ENCODE data around the gene NFASC. TPM values are rescaled to one million over a fixed set of nuclear protein-coding genes. Genes with fewer than 3 reads are reported as not detected.

Gene NFASC
- total RNA-seq, 1 experiment from 2014 or later, result 1.6 TPM

- DNase-seq (no peak), ATAC-seq (no peak)
- Histone ChIP-seq H3K36me3 (ENCODE audit: low read depth, low read length) (no peaks in the 10 kb centered on the region), H3K9me3 (ENCODE audit: low read length) (no peaks in the 10 kb centered on the region), H3K27ac (ENCODE audit: low read length) (no peak overlapping the region), H2AFZ (ENCODE audit: low read length) (no peak overlapping the region), H3F3A (ENCODE audit: low read length, unreplicated experiment) (no peaks in the 10 kb centered on the region), H3K27me3 (ENCODE audit: low read length) (peaks cover 78% of the 10 kb centered on the region), H3K4me3 (ENCODE audit: low read length) (no peak overlapping the region), H3K4me1 (ENCODE audit: insufficient read depth, low read length) (no peaks in the 10 kb centered on the region), H3K9me2 (replicated peaks; ENCODE audit: low read length) (no peaks in the 10 kb centered on the region), H4K20me1 (ENCODE audit: low read length) (no peaks in the 10 kb centered on the region), H3K79me2 (ENCODE audit: low read length) (no peaks in the 10 kb centered on the region), H3K4me2 (ENCODE audit: low read length) (no peak overlapping the region), H3K9ac (ENCODE audit: low read length) (no peak overlapping the region)
- ChIA-PET POLR2A (ENCODE audit: unreplicated experiment) (no interaction called here), CTCF (interaction anchor here (1.4 kb wide), 1 partner anchor 31 kb away, joined by 5 read pairs; no protein-coding TSS in a partner anchor)
- BruUV-seq (replicated peaks), result no TSS peak
- TF ChIP-seq EZH2phosphoT487 (IDR thresholded peaks at IDR 0.05; ENCODE audit: borderline replicate concordance, low read length), result no peak
- TF ChIP-seq, protein P1, sequence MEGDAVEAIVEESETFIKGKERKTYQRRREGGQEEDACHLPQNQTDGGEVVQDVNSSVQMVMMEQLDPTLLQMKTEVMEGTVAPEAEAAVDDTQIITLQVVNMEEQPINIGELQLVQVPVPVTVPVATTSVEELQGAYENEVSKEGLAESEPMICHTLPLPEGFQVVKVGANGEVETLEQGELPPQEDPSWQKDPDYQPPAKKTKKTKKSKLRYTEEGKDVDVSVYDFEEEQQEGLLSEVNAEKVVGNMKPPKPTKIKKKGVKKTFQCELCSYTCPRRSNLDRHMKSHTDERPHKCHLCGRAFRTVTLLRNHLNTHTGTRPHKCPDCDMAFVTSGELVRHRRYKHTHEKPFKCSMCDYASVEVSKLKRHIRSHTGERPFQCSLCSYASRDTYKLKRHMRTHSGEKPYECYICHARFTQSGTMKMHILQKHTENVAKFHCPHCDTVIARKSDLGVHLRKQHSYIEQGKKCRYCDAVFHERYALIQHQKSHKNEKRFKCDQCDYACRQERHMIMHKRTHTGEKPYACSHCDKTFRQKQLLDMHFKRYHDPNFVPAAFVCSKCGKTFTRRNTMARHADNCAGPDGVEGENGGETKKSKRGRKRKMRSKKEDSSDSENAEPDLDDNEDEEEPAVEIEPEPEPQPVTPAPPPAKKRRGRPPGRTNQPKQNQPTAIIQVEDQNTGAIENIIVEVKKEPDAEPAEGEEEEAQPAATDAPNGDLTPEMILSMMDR (conservative IDR thresholded peaks at IDR 0.05; ENCODE audit: low read depth, low read length), result no peak
- no peak for TF ChIP-seq EZH2 (IDR thresholded peaks at IDR 0.05; ENCODE audit: low read length, unreplicated experiment)
- intact Hi-C loops (cut with micrococcal nuclease), result no loop called here
Measured at GRCh38 chr1:205030896-205031295, 160.2 kb downstream of the NFASC start.

GRCh38 chr1:205032508-205032907, 161.8 kb downstream of the NFASC start:
- ATAC-seq, result no peak
- Histone ChIP-seq H3K27ac (ENCODE audit: low read length) (no peak overlapping the region), H3F3A (ENCODE audit: low read length, unreplicated experiment) (no peaks in the 10 kb centered on the region), H4K20me1 (ENCODE audit: low read length) (no peaks in the 10 kb centered on the region), H3K27me3 (ENCODE audit: low read length) (peaks cover 80% of the 10 kb centered on the region), H3K9me3 (ENCODE audit: low read length) (no peaks in the 10 kb centered on the region), H3K9ac (ENCODE audit: low read length) (no peak overlapping the region), H3K4me3 (ENCODE audit: low read length) (no peak overlapping the region), H3K79me2 (ENCODE audit: low read length) (no peaks in the 10 kb centered on the region), H3K4me1 (ENCODE audit: insufficient read depth, low read length) (no peaks in the 10 kb centered on the region), H2AFZ (ENCODE audit: low read length) (no peak overlapping the region), H3K4me2 (ENCODE audit: low read length) (no peak overlapping the region), H3K36me3 (ENCODE audit: low read depth, low read length) (no peaks in the 10 kb centered on the region), H3K9me2 (replicated peaks; ENCODE audit: low read length) (no peaks in the 10 kb centered on the region)
- no peak for DNase-seq
- TF ChIP-seq EZH2 (IDR thresholded peaks at IDR 0.05; ENCODE audit: low read length, unreplicated experiment) (no peak), EZH2phosphoT487 (IDR thresholded peaks at IDR 0.05; ENCODE audit: borderline replicate concordance, low read length) (no peak)
- TF ChIP-seq, protein P1 (conservative IDR thresholded peaks at IDR 0.05; ENCODE audit: low read depth, low read length), result no peak
- POLR2A ChIA-PET (ENCODE audit: unreplicated experiment), result no interaction called here
- no TSS peak for BruUV-seq (replicated peaks)
- CTCF ChIA-PET, result no interaction called here
- intact Hi-C loops (cut with micrococcal nuclease), result no loop called here

DNA sequence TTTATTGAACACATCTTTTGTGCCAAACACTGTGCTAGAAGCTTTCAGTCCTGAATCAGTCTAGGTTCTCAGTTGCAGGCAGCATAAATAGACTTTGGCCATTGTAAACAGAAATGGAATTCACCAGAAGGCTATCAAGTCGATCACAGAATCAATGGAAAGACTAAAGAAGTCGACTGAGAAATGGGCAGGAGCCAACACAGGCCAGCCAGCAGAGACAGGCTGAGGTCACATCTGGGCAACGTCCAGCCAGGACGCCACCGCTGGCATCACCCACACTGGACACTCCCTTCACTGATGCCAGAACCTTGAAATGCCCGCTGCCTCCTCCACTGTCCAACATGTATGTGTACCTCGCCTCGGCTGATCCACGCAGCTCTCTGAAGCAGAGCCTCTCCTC, 166.9 kb downstream of the NFASC start:
- no peaks in the 10 kb centered on the region for H3K9me2 ChIP-seq (replicated peaks; ENCODE audit: low read length)
- no peak for DNase-seq
- H3K27me3 ChIP-seq (ENCODE audit: low read length), result peaks cover 79% of the 10 kb centered on the region
- no peak overlapping the region for H3K4me3 ChIP-seq (ENCODE audit: low read length)
- H3K4me2 ChIP-seq (ENCODE audit: low read length), result no peak overlapping the region
- no peak overlapping the region for H3K9ac ChIP-seq (ENCODE audit: low read length)
- ATAC-seq, result no peak
- H3K36me3 ChIP-seq (ENCODE audit: low read depth, low read length), result no peaks in the 10 kb centered on the region
- H2AFZ ChIP-seq (ENCODE audit: low read length), result no peak overlapping the region
- no peaks in the 10 kb centered on the region for H3K9me3 ChIP-seq (ENCODE audit: low read length)
- CTCF ChIA-PET, result no interaction called here
- no peak overlapping the region for H3K27ac ChIP-seq (ENCODE audit: low read length)
- H3K79me2 ChIP-seq (ENCODE audit: low read length), result no peaks in the 10 kb centered on the region
- POLR2A ChIA-PET (ENCODE audit: unreplicated experiment), result no interaction called here
- TF ChIP-seq, protein P1 (conservative IDR thresholded peaks at IDR 0.05; ENCODE audit: low read depth, low read length), result no peak
- TF ChIP-seq EZH2 (IDR thresholded peaks at IDR 0.05; ENCODE audit: low read length, unreplicated experiment), result no peak
- no peak for TF ChIP-seq EZH2phosphoT487 (IDR thresholded peaks at IDR 0.05; ENCODE audit: borderline replicate concordance, low read length)
- H3F3A ChIP-seq (ENCODE audit: low read length, unreplicated experiment), result no peaks in the 10 kb centered on the region
- no peaks in the 10 kb centered on the region for H3K4me1 ChIP-seq (ENCODE audit: insufficient read depth, low read length)
- intact Hi-C loops (cut with micrococcal nuclease), result no loop called here
- H4K20me1 ChIP-seq (ENCODE audit: low read length), result no peaks in the 10 kb centered on the region
- no TSS peak for BruUV-seq (replicated peaks)
